IgD-negative memory B cell (primary cell): ENCODE measurements around the gene TGM6. TPM values are rescaled to one million over a fixed set of nuclear protein-coding genes. Genes with fewer than 3 reads are reported as not detected.

Source experiments
- H3K27ac Mint-ChIP-seq, 3 donors: one replicate each; pipeline ENCODE4 v1.8.0; 2020 to 2022; ENCODE audit warnings: mild to moderate bottlenecking in 3 of 3, mixed read lengths in 3 of 3, moderate library complexity in 1 of 3
- H3K27me3 Mint-ChIP-seq: one replicate; pipeline ENCODE4 v1.8.0; 2021; ENCODE audit warnings: mixed read lengths
- H3K36me3 Mint-ChIP-seq: one replicate; pipeline ENCODE4 v1.8.0; 2020; ENCODE audit warnings: mild to moderate bottlenecking, mixed read lengths
- H3K4me1 Mint-ChIP-seq, 3 donors: one replicate each; pipeline ENCODE4 v1.8.0; 2020 to 2022; ENCODE audit warnings: mixed read lengths in 3 of 3, mild to moderate bottlenecking in 1 of 3
- H3K4me3 Mint-ChIP-seq, 4 donors: one replicate each; pipeline ENCODE4 v1.8.0; 2020 to 2022; ENCODE audit warnings: mild to moderate bottlenecking in 4 of 4, mixed read lengths in 4 of 4, moderate library complexity in 3 of 4
- H3K9me3 Mint-ChIP-seq, 3 donors: one replicate each; pipeline ENCODE4 v1.8.0; 2020 to 2021; ENCODE audit warnings: mixed read lengths in 3 of 3, mild to moderate bottlenecking in 1 of 3
- polyA plus RNA-seq: library from polyadenylated mRNA; unstranded; fragments of 300-500 nt; fragmentation: Illumina TruSeq; gene quantifications from one replicate; pipeline ENCODE4 v1.2.3, GENCODE V29; 2021

TGM6 gene
- polyA plus RNA-seq = not detected

GRCh38 chr20:2380601-2381000 is at the start of gene TGM6:
TSS of gene TGM6 (plus strand) at chr20:2380901. CDS start at chr20:2380969, 68 bp downstream.
- Mint-ChIP-seq H3K27me3 (no peaks in the 10 kb centered on the region), H3K4me3 (no peak within 1 kb of the TSS), H3K36me3 (no peaks in the 10 kb centered on the region), H3K4me1 (no peaks in the 10 kb centered on the region), H3K27ac (peak within 1 kb of the TSS in 1 of 3 donors; percentile 39), H3K9me3 (peaks cover 0 to 2% (median 0%) of the 10 kb centered on the region in 3 donors)

GRCh38 chr20:2331106-2331505 is 49.6 kb upstream of the TGM6 start:
- Mint-ChIP-seq H3K27ac (no peak overlapping the region), H3K9me3 (no peaks in the 10 kb centered on the region), H3K4me1 (peaks cover 0 to 1% (median 0%) of the 10 kb centered on the region in 3 donors), H3K36me3 (no peaks in the 10 kb centered on the region), H3K27me3 (peaks cover 5% of the 10 kb centered on the region), H3K4me3 (no peak overlapping the region)

- Mint-ChIP-seq H3K27me3 (peaks cover 5% of the 10 kb centered on the region), H3K9me3 (no peaks in the 10 kb centered on the region), H3K27ac (no peak overlapping the region), H3K36me3 (no peaks in the 10 kb centered on the region), H3K4me1 (peaks cover 0 to 1% (median 0%) of the 10 kb centered on the region in 3 donors), H3K4me3 (no peak overlapping the region)
Observed at GRCh38 chr20:2331901-2332565, 48.7 kb upstream of the TGM6 start.

GRCh38 chr20:2332711-2333110 is 48.0 kb upstream of the TGM6 start:
- Mint-ChIP-seq H3K4me1 (peaks cover 0 to 1% (median 0%) of the 10 kb centered on the region in 3 donors), H3K27ac (no peak overlapping the region), H3K9me3 (peaks cover 0 to 2% (median 0%) of the 10 kb centered on the region in 3 donors), H3K4me3 (no peak overlapping the region), H3K36me3 (no peaks in the 10 kb centered on the region), H3K27me3 (peaks cover 1% of the 10 kb centered on the region)

- H3K4me1 Mint-ChIP-seq = peaks cover 0 to 1% (median 0%) of the 10 kb centered on the region in 3 donors
- H3K4me3 Mint-ChIP-seq = no peak overlapping the region
- H3K9me3 Mint-ChIP-seq = peaks cover 0 to 2% (median 0%) of the 10 kb centered on the region in 3 donors
- H3K27me3 Mint-ChIP-seq = no peaks in the 10 kb centered on the region
- peak overlapping the region in 1 of 3 donors; percentile 58 for H3K27ac Mint-ChIP-seq
- no peaks in the 10 kb centered on the region for H3K36me3 Mint-ChIP-seq
Observed at GRCh38 chr20:2333821-2334220, 46.9 kb upstream of the TGM6 start.

- H3K9me3 Mint-ChIP-seq = peaks cover 0 to 2% (median 0%) of the 10 kb centered on the region in 3 donors
- no peak overlapping the region for H3K27ac Mint-ChIP-seq
- H3K4me3 Mint-ChIP-seq = no peak overlapping the region
- peaks cover 0 to 1% (median 0%) of the 10 kb centered on the region in 3 donors for H3K4me1 Mint-ChIP-seq
- no peaks in the 10 kb centered on the region for H3K36me3 Mint-ChIP-seq
- H3K27me3 Mint-ChIP-seq = no peaks in the 10 kb centered on the region
Observed at GRCh38 chr20:2335096-2335870, 45.4 kb upstream of the TGM6 start.

- Mint-ChIP-seq H3K9me3 (peaks cover 0 to 2% (median 0%) of the 10 kb centered on the region in 3 donors), H3K36me3 (no peaks in the 10 kb centered on the region), H3K27ac (no peak overlapping the region), H3K4me1 (peaks cover 0 to 4% (median 0%) of the 10 kb centered on the region in 3 donors), H3K27me3 (peaks cover 2% of the 10 kb centered on the region), H3K4me3 (no peak overlapping the region)
Observed at GRCh38 chr20:2336471-2336870, 44.2 kb upstream of the TGM6 start.

- H3K4me1 Mint-ChIP-seq = peaks cover 0 to 4% (median 0%) of the 10 kb centered on the region in 3 donors
- H3K36me3 Mint-ChIP-seq = no peaks in the 10 kb centered on the region
- H3K9me3 Mint-ChIP-seq = peaks cover 0 to 2% (median 0%) of the 10 kb centered on the region in 3 donors
- no peak overlapping the region for H3K4me3 Mint-ChIP-seq
- H3K27ac Mint-ChIP-seq = peak overlapping the region in 1 of 3 donors; percentile 17
- H3K27me3 Mint-ChIP-seq = peaks cover 2% of the 10 kb centered on the region
Observed at GRCh38 chr20:2337142-2337541, 43.6 kb upstream of the TGM6 start.

GRCh38 chr20:2338411-2339066 is 42.2 kb upstream of the TGM6 start:
- no peak overlapping the region for H3K4me3 Mint-ChIP-seq
- H3K4me1 Mint-ChIP-seq = peaks cover 0 to 3% (median 0%) of the 10 kb centered on the region in 3 donors
- peaks cover 2% of the 10 kb centered on the region for H3K27me3 Mint-ChIP-seq
- no peaks in the 10 kb centered on the region for H3K36me3 Mint-ChIP-seq
- H3K9me3 Mint-ChIP-seq = peaks cover 0 to 2% (median 0%) of the 10 kb centered on the region in 3 donors
- H3K27ac Mint-ChIP-seq = no peak overlapping the region

- no peak overlapping the region for H3K27ac Mint-ChIP-seq
- no peaks in the 10 kb centered on the region for H3K36me3 Mint-ChIP-seq
- H3K9me3 Mint-ChIP-seq = peaks cover 0 to 2% (median 0%) of the 10 kb centered on the region in 3 donors
- H3K4me1 Mint-ChIP-seq = peaks cover 0 to 3% (median 0%) of the 10 kb centered on the region in 3 donors
- H3K27me3 Mint-ChIP-seq = peaks cover 2% of the 10 kb centered on the region
- no peak overlapping the region for H3K4me3 Mint-ChIP-seq
Observed at GRCh38 chr20:2340136-2340535, 40.6 kb upstream of the TGM6 start.

GRCh38 chr20:2340823-2341222 is 39.9 kb upstream of the TGM6 start:
- Mint-ChIP-seq H3K36me3 (no peaks in the 10 kb centered on the region), H3K4me1 (peaks cover 0 to 3% (median 0%) of the 10 kb centered on the region in 3 donors), H3K27me3 (peaks cover 2% of the 10 kb centered on the region), H3K4me3 (no peak overlapping the region), H3K27ac (no peak overlapping the region), H3K9me3 (peaks cover 0 to 2% (median 0%) of the 10 kb centered on the region in 3 donors)

- Mint-ChIP-seq H3K4me3 (no peak overlapping the region), H3K4me1 (peaks cover 0 to 3% (median 0%) of the 10 kb centered on the region in 3 donors), H3K36me3 (no peaks in the 10 kb centered on the region), H3K27ac (no peak overlapping the region), H3K9me3 (peaks cover 0 to 2% (median 0%) of the 10 kb centered on the region in 3 donors), H3K27me3 (peaks cover 2% of the 10 kb centered on the region)
Observed at GRCh38 chr20:2341336-2341735, 39.4 kb upstream of the TGM6 start.

GRCh38 chr20:2342243-2342642 is 38.5 kb upstream of the TGM6 start:
- Mint-ChIP-seq H3K36me3 (no peaks in the 10 kb centered on the region), H3K27me3 (peaks cover 2% of the 10 kb centered on the region), H3K4me1 (peaks cover 0 to 3% (median 0%) of the 10 kb centered on the region in 3 donors), H3K9me3 (peaks cover 0 to 2% (median under 1%) of the 10 kb centered on the region in 3 donors), H3K27ac (no peak overlapping the region), H3K4me3 (no peak overlapping the region)

- Mint-ChIP-seq H3K4me3 (no peak overlapping the region), H3K27ac (no peak overlapping the region), H3K4me1 (no peaks in the 10 kb centered on the region)
Observed at GRCh38 chr20:2346188-2346587, 34.5 kb upstream of the TGM6 start.

GRCh38 chr20:2348336-2348735 is 32.4 kb upstream of the TGM6 start:
- Mint-ChIP-seq H3K9me3 (peaks cover 0 to 4% (median 2%) of the 10 kb centered on the region in 3 donors), H3K4me1 (peaks cover 0 to 2% (median 0%) of the 10 kb centered on the region in 3 donors), H3K27ac (no peak overlapping the region), H3K36me3 (no peaks in the 10 kb centered on the region), H3K4me3 (no peak overlapping the region), H3K27me3 (peaks cover 6% of the 10 kb centered on the region)

More at GRCh38 chr20:2346188-2346587, 34.5 kb upstream of the TGM6 start:
- Mint-ChIP-seq H3K36me3 (no peaks in the 10 kb centered on the region), H3K27me3 (peaks cover 4% of the 10 kb centered on the region), H3K9me3 (peaks cover 0 to 4% (median 2%) of the 10 kb centered on the region in 3 donors)
